IPS DF 6.9 (cell line): ENCODE data around the gene MPP2.
"Not testable (repeated sequence)": the region's sequence is repeated elsewhere in the genome, so short reads cannot be mapped to it uniquely, and the experiment has no call there.

Experiments used
- DNase-seq: peaks from one replicate; pipeline ENCODE4 v3.0.0-alpha.2; 2013; ENCODE audit warnings: low read depth, low spot score
- H3K27ac ChIP-seq: one replicate; pipeline ENCODE4 v1.5.1; 2013; ENCODE audit warnings: low read length, control low read depth
- H3K27me3 ChIP-seq: 2 replicates; pipeline ENCODE4 v1.6.1; 2013; ENCODE audit warnings: mild to moderate bottlenecking, low read length; ENCODE audit not compliant: control insufficient read depth, insufficient read depth
- H3K36me3 ChIP-seq: 2 replicates; pipeline ENCODE4 v1.6.1; 2013; ENCODE audit warnings: low read length; ENCODE audit not compliant: control insufficient read depth, insufficient read depth
- H3K4me1 ChIP-seq: 2 replicates; pipeline ENCODE4 v1.6.1; 2013; ENCODE audit warnings: low read length; ENCODE audit not compliant: control insufficient read depth, insufficient read depth
- H3K4me3 ChIP-seq: 2 replicates; pipeline ENCODE4 v1.5.1; 2013; ENCODE audit warnings: mild to moderate bottlenecking, low read length
- H3K9me3 ChIP-seq: 2 replicates; pipeline ENCODE4 v1.6.1; 2013; ENCODE audit warnings: low read length, inconsistent platforms; ENCODE audit not compliant: control insufficient read depth, insufficient read depth
- whole genome bisulfite sequencing: extraction: QIAGEN DNeasy Blood & Tissue Kit; methylation state at CpG from one replicate; pipeline ENCODE4 v1.1.7; 2013; ENCODE audit warnings: mixed read lengths, missing lambda C conversion rate; ENCODE audit not compliant: insufficient read length, insufficient coverage; 5-methylcytosine and 5-hydroxymethylcytosine counted together

The MPP2 gene

GRCh38 chr17:43945074-43945829 is 37.9 kb upstream of the MPP2 start:
- Histone ChIP-seq H3K27ac (no peak overlapping the region), H3K9me3 (no peaks in the 10 kb centered on the region), H3K27me3 (no peaks in the 10 kb centered on the region), H3K4me1 (no peaks in the 10 kb centered on the region; the same call in 1 of the 2 replicates), H3K4me3 (no peak overlapping the region), H3K36me3 (no peaks in the 10 kb centered on the region)
- no peak for DNase-seq
- WGBS, result no CpG with 5 or more reads among the region's 12 CpGs

- DNase-seq, result no peak
- peaks cover 2% of the 10 kb centered on the region; the same call in 1 of the 2 replicates for H3K27me3 ChIP-seq
- no peak within 1 kb of the TSS for H3K27ac ChIP-seq
- H3K4me3 ChIP-seq, result no peak within 1 kb of the TSS
- H3K4me1 ChIP-seq, result no peaks in the 10 kb centered on the region; the same call in none of the 2 replicates
- H3K36me3 ChIP-seq, result no peaks in the 10 kb centered on the region
- no CpG with 5 or more reads among the region's 17 CpGs for WGBS
- H3K9me3 ChIP-seq, result no peaks in the 10 kb centered on the region
Measured at GRCh38 chr17:43942051-43942685, 34.8 kb upstream of the MPP2 start, which contains the start of gene PPY. PPY (minus strand) TSS chr17:43942476; CDS start chr17:43941654, 822 bp downstream.

GRCh38 chr17:43940630-43941029 is 33.3 kb upstream of the MPP2 start:
- DNase-seq, result no peak
- WGBS, result no CpG with 5 or more reads among the region's 7 CpGs
- Histone ChIP-seq H3K9me3 (no peaks in the 10 kb centered on the region), H3K4me1 (no peaks in the 10 kb centered on the region; the same call in none of the 2 replicates), H3K27ac (no peak overlapping the region), H3K27me3 (peaks cover 2% of the 10 kb centered on the region; the same call in 1 of the 2 replicates), H3K4me3 (no peak overlapping the region), H3K36me3 (no peaks in the 10 kb centered on the region)

- Histone ChIP-seq H3K9me3 (no peaks in the 10 kb centered on the region), H3K4me1 (peaks cover 1% of the 10 kb centered on the region), H3K27ac (no peak overlapping the region), H3K27me3 (peaks cover 2% of the 10 kb centered on the region; the same call in 1 of the 2 replicates), H3K36me3 (no peaks in the 10 kb centered on the region), H3K4me3 (no peak overlapping the region)
- DNase-seq, result no peak
- WGBS, result no CpG with 5 or more reads among the region's 5 CpGs
Measured at GRCh38 chr17:43939886-43940285, 32.5 kb upstream of the MPP2 start.

- not testable (repeated sequence) for H3K9me3 ChIP-seq, H3K4me3 ChIP-seq, H3K27ac ChIP-seq, H3K4me1 ChIP-seq, DNase-seq, H3K36me3 ChIP-seq, H3K27me3 ChIP-seq
- no CpG with 5 or more reads among the region's 3 CpGs for WGBS
Measured at GRCh38 chr17:43939452-43939851, 32.1 kb upstream of the MPP2 start.

- Histone ChIP-seq H3K36me3 (no peaks in the 10 kb centered on the region), H3K27me3 (peaks cover 2% of the 10 kb centered on the region; the same call in 1 of the 2 replicates), H3K4me3 (no peak overlapping the region), H3K9me3 (no peaks in the 10 kb centered on the region), H3K27ac (no peak overlapping the region), H3K4me1 (peaks cover 1% of the 10 kb centered on the region)
- no CpG with 5 or more reads among the region's 6 CpGs for WGBS
- no peak for DNase-seq
Measured at GRCh38 chr17:43938838-43939182, 31.5 kb upstream of the MPP2 start.

- WGBS, result no CpG with 5 or more reads among the region's 3 CpGs
- H3K27me3 ChIP-seq, result peaks cover 2% of the 10 kb centered on the region; the same call in 1 of the 2 replicates
- peaks cover 1% of the 10 kb centered on the region for H3K4me1 ChIP-seq
- DNase-seq, result no peak
- H3K9me3 ChIP-seq, result no peaks in the 10 kb centered on the region
- H3K4me3 ChIP-seq, result no peak overlapping the region
- H3K27ac ChIP-seq, result no peak overlapping the region
- no peaks in the 10 kb centered on the region for H3K36me3 ChIP-seq
Measured at GRCh38 chr17:43936434-43936833, 29.1 kb upstream of the MPP2 start.

GRCh38 chr17:43935926-43936261 is 28.6 kb upstream of the MPP2 start:
- peaks cover 2% of the 10 kb centered on the region; the same call in 1 of the 2 replicates for H3K27me3 ChIP-seq
- H3K9me3 ChIP-seq, result no peaks in the 10 kb centered on the region
- no CpG with 5 or more reads among the region's 6 CpGs for WGBS
- no peak overlapping the region for H3K27ac ChIP-seq
- H3K36me3 ChIP-seq, result no peaks in the 10 kb centered on the region
- H3K4me3 ChIP-seq, result no peak overlapping the region
- H3K4me1 ChIP-seq, result peaks cover 1% of the 10 kb centered on the region
- no peak for DNase-seq

- peaks cover 2% of the 10 kb centered on the region; the same call in 1 of the 2 replicates for H3K27me3 ChIP-seq
- no peak overlapping the region for H3K4me3 ChIP-seq
- no peaks in the 10 kb centered on the region for H3K36me3 ChIP-seq
- H3K4me1 ChIP-seq, result peaks cover 1% of the 10 kb centered on the region; the same call in 1 of the 2 replicates
- no CpG with 5 or more reads among the region's 5 CpGs for WGBS
- no peaks in the 10 kb centered on the region for H3K9me3 ChIP-seq
- no peak for DNase-seq
- H3K27ac ChIP-seq, result no peak overlapping the region
Measured at GRCh38 chr17:43935204-43935925, 28.0 kb upstream of the MPP2 start.

GRCh38 chr17:43932923-43933322 is 25.6 kb upstream of the MPP2 start:
- Histone ChIP-seq H3K4me1 (0 out of 2 replicates have a peak, but pooled peaks cover 1% of the 10 kb centered on the region), H3K27ac (no peak overlapping the region), H3K4me3 (no peak overlapping the region), H3K27me3 (0 out of 2 replicates have a peak, but pooled peaks cover 2% of the 10 kb centered on the region), H3K36me3 (no peaks in the 10 kb centered on the region), H3K9me3 (no peaks in the 10 kb centered on the region)
- DNase-seq, result no peak
- no CpG with 5 or more reads among the region's 4 CpGs for WGBS
